HEK293T (cell line): ENCODE data around the gene C22orf15.

ENCODE experiments used
- ARNT ChIP-seq: fragments of 450-650 bp; IDR thresholded peaks from 2 replicates; pipeline ENCODE4 v1.6.1; 2017; ENCODE audit warnings: mild to moderate bottlenecking
- FOXA1 ChIP-seq: fragments of 450-650 bp; IDR thresholded peaks from 2 replicates; pipeline ENCODE4 v1.6.1; 2016; ENCODE audit warnings: mild to moderate bottlenecking
- L3MBTL2 ChIP-seq: fragments of 450-650 bp; conservative IDR thresholded peaks from 2 replicates; pipeline ENCODE4 v1.6.1; 2016; ENCODE audit warnings: mild to moderate bottlenecking
- NFRKB ChIP-seq: fragments of 450-650 bp; IDR thresholded peaks from 2 replicates; pipeline ENCODE4 v1.6.1; 2016; ENCODE audit warnings: mild to moderate bottlenecking, moderate library complexity
- SP1 ChIP-seq: fragments of 450-650 bp; IDR thresholded peaks from 2 replicates; pipeline ENCODE4 v1.6.1; 2017

GRCh38 chr22:23812378-23812777 is 49.6 kb downstream of the C22orf15 start:
- TF ChIP-seq SP1 (no peak), L3MBTL2 (no peak), FOXA1 (no peak), ARNT (no peak), NFRKB (no peak)
